ENCODE results near the gene DOC2B.
A peak's percentile ranks its signal among the peaks of the same experiment; 100 is the strongest.
"Not testable (repeated sequence)": the region's sequence is repeated elsewhere in the genome, so short reads cannot be mapped to it uniquely, and the experiment has no call there.

Gene DOC2B

GRCh38 chr17:171871-172270, 9.6 kb downstream of the DOC2B start:
- H3K4me3 ChIP-seq (ENCODE audit: severe bottlenecking), result no peak overlapping the region
- H3K4me1 ChIP-seq (ENCODE audit: insufficient read depth, poor library complexity, severe bottlenecking), result no peaks in the 10 kb centered on the region
- no peak overlapping the region for H3K27ac ChIP-seq (ENCODE audit: poor library complexity, severe bottlenecking)
- no peaks in the 10 kb centered on the region for H3K27me3 ChIP-seq (ENCODE audit: insufficient read depth, poor library complexity, severe bottlenecking)
- H3K36me3 ChIP-seq (ENCODE audit: low read depth), result no peaks in the 10 kb centered on the region
- no peaks in the 10 kb centered on the region for H3K9me3 ChIP-seq (ENCODE audit: severe bottlenecking)
- DNase-seq (ENCODE audit: low spot score) (no peak), ATAC-seq (ENCODE audit: low read depth) (no peak)
- TF ChIP-seq, protein P1, sequence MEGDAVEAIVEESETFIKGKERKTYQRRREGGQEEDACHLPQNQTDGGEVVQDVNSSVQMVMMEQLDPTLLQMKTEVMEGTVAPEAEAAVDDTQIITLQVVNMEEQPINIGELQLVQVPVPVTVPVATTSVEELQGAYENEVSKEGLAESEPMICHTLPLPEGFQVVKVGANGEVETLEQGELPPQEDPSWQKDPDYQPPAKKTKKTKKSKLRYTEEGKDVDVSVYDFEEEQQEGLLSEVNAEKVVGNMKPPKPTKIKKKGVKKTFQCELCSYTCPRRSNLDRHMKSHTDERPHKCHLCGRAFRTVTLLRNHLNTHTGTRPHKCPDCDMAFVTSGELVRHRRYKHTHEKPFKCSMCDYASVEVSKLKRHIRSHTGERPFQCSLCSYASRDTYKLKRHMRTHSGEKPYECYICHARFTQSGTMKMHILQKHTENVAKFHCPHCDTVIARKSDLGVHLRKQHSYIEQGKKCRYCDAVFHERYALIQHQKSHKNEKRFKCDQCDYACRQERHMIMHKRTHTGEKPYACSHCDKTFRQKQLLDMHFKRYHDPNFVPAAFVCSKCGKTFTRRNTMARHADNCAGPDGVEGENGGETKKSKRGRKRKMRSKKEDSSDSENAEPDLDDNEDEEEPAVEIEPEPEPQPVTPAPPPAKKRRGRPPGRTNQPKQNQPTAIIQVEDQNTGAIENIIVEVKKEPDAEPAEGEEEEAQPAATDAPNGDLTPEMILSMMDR (IDR thresholded peaks at IDR 0.05; ENCODE audit: poor library complexity, severe bottlenecking), result no peak

GRCh38 chr17:170130-170670, 11.2 kb downstream of the DOC2B start:
- no peaks in the 10 kb centered on the region for H3K4me1 ChIP-seq (ENCODE audit: insufficient read depth, poor library complexity, severe bottlenecking)
- no peak for ATAC-seq (ENCODE audit: low read depth)
- H3K4me3 ChIP-seq (ENCODE audit: severe bottlenecking), result no peak overlapping the region

GRCh38 chr17:168614-169013, 12.8 kb downstream of the DOC2B start:
- H3K4me3 ChIP-seq (ENCODE audit: severe bottlenecking); H3K9me3 ChIP-seq (ENCODE audit: severe bottlenecking); H3K36me3 ChIP-seq (ENCODE audit: low read depth); H3K27ac ChIP-seq (ENCODE audit: poor library complexity, severe bottlenecking); H3K4me1 ChIP-seq (ENCODE audit: insufficient read depth, poor library complexity, severe bottlenecking); ATAC-seq (ENCODE audit: low read depth); DNase-seq (ENCODE audit: low spot score); H3K27me3 ChIP-seq (ENCODE audit: insufficient read depth, poor library complexity, severe bottlenecking): not testable (repeated sequence)

More at GRCh38 chr17:170130-170670, 11.2 kb downstream of the DOC2B start:
- TF ChIP-seq, protein P1 (IDR thresholded peaks at IDR 0.05; ENCODE audit: poor library complexity, severe bottlenecking), result no peak
- no peaks in the 10 kb centered on the region for H3K36me3 ChIP-seq (ENCODE audit: low read depth)
- no peak for DNase-seq (ENCODE audit: low spot score)
- no peak overlapping the region for H3K27ac ChIP-seq (ENCODE audit: poor library complexity, severe bottlenecking)
- no peaks in the 10 kb centered on the region for H3K9me3 ChIP-seq (ENCODE audit: severe bottlenecking)
- H3K27me3 ChIP-seq (ENCODE audit: insufficient read depth, poor library complexity, severe bottlenecking), result no peaks in the 10 kb centered on the region

GRCh38 chr17:165939-166338, 15.5 kb downstream of the DOC2B start:
- H3K36me3 ChIP-seq (ENCODE audit: low read depth), result no peaks in the 10 kb centered on the region
- TF ChIP-seq, protein P1 (IDR thresholded peaks at IDR 0.05; ENCODE audit: poor library complexity, severe bottlenecking), result no peak
- no peak for ATAC-seq (ENCODE audit: low read depth)
- H3K4me3 ChIP-seq (ENCODE audit: severe bottlenecking), result no peak overlapping the region
- no peaks in the 10 kb centered on the region for H3K4me1 ChIP-seq (ENCODE audit: insufficient read depth, poor library complexity, severe bottlenecking)
- DNase-seq (ENCODE audit: low spot score), result no peak
- H3K27ac ChIP-seq (ENCODE audit: poor library complexity, severe bottlenecking), result no peak overlapping the region
- no peaks in the 10 kb centered on the region for H3K27me3 ChIP-seq (ENCODE audit: insufficient read depth, poor library complexity, severe bottlenecking)
- H3K9me3 ChIP-seq (ENCODE audit: severe bottlenecking), result no peaks in the 10 kb centered on the region

GRCh38 chr17:164303-165235, 16.9 kb downstream of the DOC2B start:
- Histone ChIP-seq H3K9me3 (ENCODE audit: severe bottlenecking) (no peaks in the 10 kb centered on the region), H3K27me3 (ENCODE audit: insufficient read depth, poor library complexity, severe bottlenecking) (no peaks in the 10 kb centered on the region), H3K4me1 (ENCODE audit: insufficient read depth, poor library complexity, severe bottlenecking) (no peaks in the 10 kb centered on the region), H3K36me3 (ENCODE audit: low read depth) (no peaks in the 10 kb centered on the region), H3K27ac (ENCODE audit: poor library complexity, severe bottlenecking) (no peak overlapping the region), H3K4me3 (ENCODE audit: severe bottlenecking) (no peak overlapping the region)
- TF ChIP-seq, protein P1 (IDR thresholded peaks at IDR 0.05; ENCODE audit: poor library complexity, severe bottlenecking), result peak; percentile 35
- DNase-seq (ENCODE audit: low spot score) (no peak), ATAC-seq (ENCODE audit: low read depth) (peak; percentile 58; the same call in 2 of the 3 replicates)

Data from RWPE2 (cell line).